MM.1S (cell line): ENCODE measurements around the gene SH3BP1.

Source experiments
- DNase-seq: peaks from one replicate; pipeline ENCODE4 v3.0.0-alpha.2; 2015
- H2AFZ ChIP-seq: fragments of 300-600 bp; sonication (generic); 2 replicates; pipeline ENCODE4 v1.6.0; 2016; ENCODE audit warnings: antibody characterized with exemption, low read length
- H3F3A ChIP-seq: fragments of 300-600 bp; sonication (generic); 2 replicates; pipeline ENCODE4 v1.6.1; 2016; ENCODE audit warnings: mild to moderate bottlenecking, antibody characterized with exemption, low read length, moderate library complexity, mixed read lengths; ENCODE audit not compliant: insufficient read depth
- H3K27ac ChIP-seq: fragments of 300-600 bp; sonication (generic); 2 replicates; pipeline ENCODE4 v1.5.1; 2016; ENCODE audit warnings: mild to moderate bottlenecking, low read length
- H3K27me3 ChIP-seq: fragments of 300-600 bp; sonication (generic); replicated peaks from 2 replicates; pipeline ENCODE4 v1.6.0; 2016; ENCODE audit warnings: low read length; ENCODE audit not compliant: insufficient read depth
- H3K36me3 ChIP-seq: fragments of 300-600 bp; sonication (generic); replicated peaks from 2 replicates; pipeline ENCODE4 v1.6.1; 2016; ENCODE audit warnings: mild to moderate bottlenecking, low read length, mixed read lengths; ENCODE audit not compliant: insufficient read depth
- H3K4me1 ChIP-seq: fragments of 300-600 bp; sonication (generic); 2 replicates; pipeline ENCODE4 v1.6.1; 2016; ENCODE audit warnings: low read length, mixed read lengths
- H3K4me2 ChIP-seq: fragments of 300-600 bp; sonication (generic); 2 replicates; pipeline ENCODE4 v1.6.0; 2016; ENCODE audit warnings: low read depth, low read length
- H3K4me3 ChIP-seq: fragments of 300-600 bp; sonication (generic); 2 replicates; pipeline ENCODE4 v1.5.1; 2016; ENCODE audit warnings: low read length, mixed read lengths
- H3K79me2 ChIP-seq: fragments of 300-600 bp; sonication (generic); 2 replicates; pipeline ENCODE4 v1.6.1; 2016; ENCODE audit warnings: mixed run types, low read length, mixed read lengths
- H3K9ac ChIP-seq: fragments of 300-600 bp; sonication (generic); 2 replicates; pipeline ENCODE4 v1.6.1; 2016; ENCODE audit warnings: low read length, mixed read lengths
- H3K9me2 ChIP-seq: fragments of 300-600 bp; sonication (generic); replicated peaks from 2 replicates; pipeline ENCODE4 v1.6.1; 2016; ENCODE audit warnings: mild to moderate bottlenecking, low read length, mixed read lengths; ENCODE audit not compliant: insufficient read depth
- H3K9me3 ChIP-seq: fragments of 300-600 bp; sonication (generic); replicated peaks from 2 replicates; pipeline ENCODE4 v1.6.1; 2016; ENCODE audit warnings: mild to moderate bottlenecking, low read length, mixed read lengths; ENCODE audit not compliant: insufficient read depth
- H4K20me1 ChIP-seq: fragments of 300-600 bp; sonication (generic); 2 replicates; pipeline ENCODE4 v1.6.1; 2016; ENCODE audit warnings: mild to moderate bottlenecking, low read length, moderate library complexity, mixed read lengths; ENCODE audit not compliant: insufficient read depth
- CTCF ChIP-seq: fragments of 300-600 bp; sonication (generic); IDR thresholded peaks from 2 replicates; pipeline ENCODE4 v1.5.1; 2016; ENCODE audit warnings: antibody characterized with exemption, low read length, mixed read lengths
- EZH2 ChIP-seq: fragments of 300-600 bp; sonication (generic); optimal IDR thresholded peaks from 2 replicates; pipeline ENCODE3; 2017; ENCODE audit warnings: low read depth, mild to moderate bottlenecking, antibody characterized with exemption, low read length, mixed read lengths
- EZH2phosphoT487 ChIP-seq: fragments of 300-600 bp; sonication (generic); IDR thresholded peaks from 2 replicates; pipeline ENCODE4 v1.6.1; 2018; ENCODE audit warnings: antibody characterized with exemption, low read length

SH3BP1 gene

GRCh38 chr22:37643225-37643847 is 3.9 kb downstream of the SH3BP1 start:
- Histone ChIP-seq H3K36me3 (no peaks in the 10 kb centered on the region), H3K27ac (no peak overlapping the region), H4K20me1 (no peaks in the 10 kb centered on the region), H3K9me2 (no peaks in the 10 kb centered on the region), H3K27me3 (no peaks in the 10 kb centered on the region), H3F3A (peaks cover 13% of the 10 kb centered on the region), H2AFZ (no peak overlapping the region), H3K4me1 (peaks cover 12% of the 10 kb centered on the region), H3K9me3 (no peaks in the 10 kb centered on the region), H3K4me2 (no peak overlapping the region), H3K4me3 (no peak overlapping the region), H3K9ac (no peak overlapping the region), H3K79me2 (peaks cover 13% of the 10 kb centered on the region)
- no peak for TF ChIP-seq EZH2
- TF ChIP-seq EZH2phosphoT487 = no peak
- peak; percentile 95 for TF ChIP-seq CTCF
- peak; percentile 78 for DNase-seq

DNA sequence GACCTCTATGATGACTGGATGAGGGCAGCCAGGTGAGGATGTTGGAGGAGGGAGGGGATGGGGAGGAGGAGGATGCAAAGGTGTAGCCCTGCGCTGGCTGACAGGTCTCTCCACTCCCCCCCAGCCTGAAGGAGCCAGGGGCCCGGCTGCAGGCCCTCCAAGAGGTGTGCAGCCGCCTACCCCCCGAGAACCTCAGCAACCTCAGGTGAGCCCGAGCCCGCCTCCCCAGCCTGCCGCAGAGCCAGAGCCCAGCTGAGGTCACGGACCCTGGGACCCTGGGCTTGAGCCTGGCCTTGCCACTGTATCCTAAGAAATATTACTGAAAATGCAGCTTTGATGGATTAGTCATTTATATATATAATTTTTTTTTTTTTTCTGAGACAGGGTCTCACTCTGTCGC is 7.8 kb downstream of the SH3BP1 start:
- Histone ChIP-seq H3K4me2 (no peak overlapping the region), H3K4me1 (no peaks in the 10 kb centered on the region; the same call in 1 of the 2 replicates), H2AFZ (no peak overlapping the region), H3K79me2 (no peaks in the 10 kb centered on the region), H3F3A (no peaks in the 10 kb centered on the region), H3K9me2 (no peaks in the 10 kb centered on the region), H3K4me3 (no peak overlapping the region), H4K20me1 (no peaks in the 10 kb centered on the region), H3K9me3 (no peaks in the 10 kb centered on the region), H3K27ac (no peak overlapping the region), H3K27me3 (no peaks in the 10 kb centered on the region), H3K36me3 (no peaks in the 10 kb centered on the region), H3K9ac (no peak overlapping the region)
- DNase-seq = no peak
- TF ChIP-seq CTCF = no peak
- TF ChIP-seq EZH2 = no peak
- no peak for TF ChIP-seq EZH2phosphoT487

DNA sequence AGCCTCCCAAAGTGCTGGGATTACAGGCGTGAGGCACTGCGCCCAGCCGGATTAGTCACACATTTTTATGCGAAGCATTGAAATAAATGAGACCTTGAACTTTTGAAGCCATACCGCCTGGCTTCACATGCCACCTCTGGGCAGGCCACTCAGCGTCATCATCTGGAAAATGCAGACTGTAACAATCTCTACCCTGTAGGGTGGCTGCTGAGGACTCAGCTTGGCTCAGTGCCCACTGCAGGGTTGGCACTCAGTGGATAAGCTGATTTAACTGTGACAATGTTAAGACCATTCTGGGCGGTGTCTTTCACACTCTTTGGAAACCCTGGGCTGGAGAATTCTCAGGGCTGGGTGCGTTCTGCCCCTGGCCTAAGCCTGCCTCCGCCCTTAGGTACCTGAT is 8.5 kb downstream of the SH3BP1 start:
- H4K20me1 ChIP-seq = no peaks in the 10 kb centered on the region
- H3K4me2 ChIP-seq = no peak overlapping the region
- H3K4me1 ChIP-seq = no peaks in the 10 kb centered on the region; the same call in 1 of the 2 replicates
- no peaks in the 10 kb centered on the region for H3K9me3 ChIP-seq
- TF ChIP-seq CTCF (no peak), EZH2 (no peak), EZH2phosphoT487 (no peak)
- H3K27me3 ChIP-seq = no peaks in the 10 kb centered on the region
- no peak overlapping the region for H2AFZ ChIP-seq
- H3K4me3 ChIP-seq = no peak overlapping the region
- H3K79me2 ChIP-seq = no peaks in the 10 kb centered on the region
- no peaks in the 10 kb centered on the region for H3K36me3 ChIP-seq
- H3F3A ChIP-seq = no peaks in the 10 kb centered on the region
- no peak for DNase-seq
- H3K9me2 ChIP-seq = no peaks in the 10 kb centered on the region
- H3K27ac ChIP-seq = no peak overlapping the region
- no peak overlapping the region for H3K9ac ChIP-seq
